Common myeloid progenitor, CD34-positive (primary cell): ENCODE data around the gene ATP9A.
A peak's percentile ranks its signal among the peaks of the same experiment; 100 is the strongest.

ENCODE experiments used
- CTCF ChIA-PET: fragments of 350-600 bp; sonication (Branson Sonifier 250); formaldehyde crosslinking; loops from one replicate; lab custom pipeline; 2021; ENCODE audit warnings: antibody characterized with exemption; lab: Charles Lee
- POLR2A ChIA-PET: fragments of 350-600 bp; sonication (Branson Sonifier 250); formaldehyde crosslinking; loops from one replicate; lab custom pipeline; 2021; ENCODE audit warnings: antibody characterized with exemption; lab: Charles Lee
- DNase-seq, 3 donors: peaks; one replicate each; pipeline versions ENCODE4 v3.0.0 to v3.0.0-alpha.2; 2013
- H3K27ac ChIP-seq, 2 experiments: 1 replicate in 1 of 2; 2 replicates in 1 of 2; pipeline ENCODE4 v1.7.0; 2013; ENCODE audit warnings: inconsistent platforms in 2 of 2, low read length in 2 of 2, mild to moderate bottlenecking in 2 of 2, low read depth in 1 of 2, moderate library complexity in 1 of 2; ENCODE audit not compliant: severe bottlenecking in 2 of 2, insufficient read depth in 1 of 2, poor library complexity in 1 of 2
- H3K27me3 ChIP-seq, 5 experiments: replicated peaks in 2 of 5; 1 replicate in 3 of 5; 2 replicates in 2 of 5; pipeline versions ENCODE4 v1.6.1 to v1.7.0; 2013; ENCODE audit warnings: low read length in 4 of 5, mild to moderate bottlenecking in 2 of 5, moderate library complexity in 2 of 5, inconsistent platforms in 1 of 5; ENCODE audit not compliant: insufficient read depth in 5 of 5, control insufficient read depth in 4 of 5
- H3K36me3 ChIP-seq, 4 experiments: 1 replicate in 2 of 4; 2 replicates in 2 of 4; pipeline versions ENCODE4 v1.6.1 to v1.7.0; 2013; ENCODE audit warnings: low read length in 3 of 4, control low read depth in 1 of 4, mild to moderate bottlenecking in 1 of 4; ENCODE audit not compliant: control insufficient read depth in 4 of 4, insufficient read depth in 4 of 4
- H3K4me1 ChIP-seq, 4 experiments: 1 replicate in 3 of 4; 2 replicates in 1 of 4; pipeline versions ENCODE4 v1.6.1 to v1.7.1; 2013; ENCODE audit warnings: low read length in 3 of 4, mild to moderate bottlenecking in 3 of 4, control low read depth in 1 of 4, inconsistent platforms in 1 of 4, moderate library complexity in 1 of 4; ENCODE audit not compliant: control insufficient read depth in 4 of 4, insufficient read depth in 4 of 4; ENCODE audit errors: control extremely low read depth in 1 of 4
- H3K4me3 ChIP-seq, 7 experiments: 1 replicate in 4 of 7; 2 replicates in 3 of 7; pipeline versions ENCODE4 v1.5.1 to v1.7.0; 2013; ENCODE audit warnings: mild to moderate bottlenecking in 7 of 7, low read length in 6 of 7, moderate library complexity in 6 of 7, inconsistent platforms in 2 of 7, low read depth in 2 of 7, control low read depth in 1 of 7; ENCODE audit not compliant: insufficient read depth in 4 of 7, control insufficient read depth in 1 of 7; ENCODE audit errors: extremely low read depth in 1 of 7
- H3K9me3 ChIP-seq, 5 experiments: 1 replicate in 4 of 5; 2 replicates in 1 of 5; pipeline versions ENCODE4 v1.6.1 to v1.7.1; 2013; ENCODE audit warnings: low read length in 4 of 5, mild to moderate bottlenecking in 2 of 5, inconsistent platforms in 1 of 5, low read depth in 1 of 5, moderate library complexity in 1 of 5; ENCODE audit not compliant: control insufficient read depth in 4 of 5, insufficient read depth in 2 of 5; ENCODE audit errors: control extremely low read depth in 1 of 5
- WGBS: methylation state at CpG from one replicate; pipeline ENCODE4 v1.1.5; 2013; ENCODE audit not compliant: insufficient coverage; 5-methylcytosine and 5-hydroxymethylcytosine counted together

Gene ATP9A

GRCh38 chr20:51695574-51696303 lies 72.5 kb downstream of the ATP9A start:
- DNase-seq: peak; percentile 80 to 88 (median 81)
- WGBS: 13% methylated on average over 3 of the region's 14 CpGs
- ChIA-PET CTCF (interaction anchor here (0.7 to 3.6 kb wide), 7 partner anchors 13 to 385 kb away, joined by 3 to 15 read pairs (median 3); partner anchors contain the start of gene ATP9A), POLR2A (no interaction called here)
- H3K27ac ChIP-seq: peak overlapping the region; percentile 65 to 81
- no peaks in the 10 kb centered on the region for H3K27me3 ChIP-seq
- peaks cover 2 to 13% (median 6%) of the 10 kb centered on the region in 4 experiments for H3K36me3 ChIP-seq
- peaks cover 9 to 48% (median 26%) of the 10 kb centered on the region in 4 experiments for H3K4me1 ChIP-seq
- no peaks in the 10 kb centered on the region for H3K9me3 ChIP-seq
- H3K4me3 ChIP-seq: peak overlapping the region in 5 of 7 experiments; percentile 8 to 62 (median 55)

- Histone ChIP-seq H3K36me3 (peaks cover 2 to 30% (median 7%) of the 10 kb centered on the region in 4 experiments), H3K9me3 (no peaks in the 10 kb centered on the region), H3K4me3 (no peak overlapping the region), H3K27me3 (no peaks in the 10 kb centered on the region), H3K27ac (no peak overlapping the region), H3K4me1 (peaks cover 9 to 45% (median 25%) of the 10 kb centered on the region in 4 experiments)
- no peak for DNase-seq
- over 99% methylated on average over 9 of the region's 13 CpGs for WGBS
- ChIA-PET POLR2A (no interaction called here), CTCF (interaction anchor here (3.6 kb wide), 1 partner anchor 49 kb away, joined by 15 read pairs; no protein-coding TSS in a partner anchor)
These were observed 75.3 kb downstream of the ATP9A start for GRCh38 chr20:51692806-51693400.

DNA sequence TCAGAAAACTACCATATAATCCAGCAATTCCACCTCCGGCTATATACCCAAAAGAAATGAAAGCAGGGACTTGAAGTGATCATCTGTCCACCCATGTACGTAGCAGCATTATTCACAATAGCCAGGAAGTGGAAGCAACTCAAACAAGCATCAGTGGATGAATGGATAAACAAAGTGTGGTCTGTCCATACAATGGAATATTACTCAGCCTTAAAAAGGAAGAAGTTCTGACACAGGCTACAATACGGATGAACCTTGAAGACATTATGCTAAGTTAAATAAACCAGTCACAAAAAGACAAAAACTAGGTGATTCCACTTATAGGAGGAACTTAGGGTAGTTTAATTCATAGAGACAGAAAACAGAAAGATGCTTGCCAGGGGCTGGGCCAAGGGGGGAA lies 76.5 kb downstream of the ATP9A start:
- H3K27me3 ChIP-seq: no peaks in the 10 kb centered on the region
- POLR2A ChIA-PET: no interaction called here
- CTCF ChIA-PET: interaction anchor here (1.0 kb wide), 1 partner anchor 9 kb away, joined by 3 read pairs; no protein-coding TSS in a partner anchor
- peaks cover 2 to 33% (median 7%) of the 10 kb centered on the region in 4 experiments for H3K36me3 ChIP-seq
- no peak overlapping the region for H3K27ac ChIP-seq
- H3K4me3 ChIP-seq: no peak overlapping the region
- peaks cover 5 to 42% (median 25%) of the 10 kb centered on the region in 4 experiments for H3K4me1 ChIP-seq
- no peaks in the 10 kb centered on the region for H3K9me3 ChIP-seq
- no peak for DNase-seq
- whole genome bisulfite sequencing: 100% methylated on average over 1 of the region's 3 CpGs

GRCh38 chr20:51688600-51689244 lies 79.5 kb downstream of the ATP9A start:
- 92% methylated on average over 19 of the region's 19 CpGs for WGBS
- ChIA-PET POLR2A (no interaction called here), CTCF (interaction anchor here (0.6 to 1.6 kb wide), 4 partner anchors 10 to 38 kb away, joined by 3 to 7 read pairs (median 3); no protein-coding TSS in a partner anchor)
- Histone ChIP-seq H3K9me3 (no peaks in the 10 kb centered on the region), H3K36me3 (peaks cover 2 to 33% (median 7%) of the 10 kb centered on the region in 4 experiments), H3K27ac (no peak overlapping the region), H3K27me3 (no peaks in the 10 kb centered on the region), H3K4me3 (no peak overlapping the region), H3K4me1 (peaks cover 3 to 26% (median 15%) of the 10 kb centered on the region in 4 experiments)
- DNase-seq: no peak

DNA sequence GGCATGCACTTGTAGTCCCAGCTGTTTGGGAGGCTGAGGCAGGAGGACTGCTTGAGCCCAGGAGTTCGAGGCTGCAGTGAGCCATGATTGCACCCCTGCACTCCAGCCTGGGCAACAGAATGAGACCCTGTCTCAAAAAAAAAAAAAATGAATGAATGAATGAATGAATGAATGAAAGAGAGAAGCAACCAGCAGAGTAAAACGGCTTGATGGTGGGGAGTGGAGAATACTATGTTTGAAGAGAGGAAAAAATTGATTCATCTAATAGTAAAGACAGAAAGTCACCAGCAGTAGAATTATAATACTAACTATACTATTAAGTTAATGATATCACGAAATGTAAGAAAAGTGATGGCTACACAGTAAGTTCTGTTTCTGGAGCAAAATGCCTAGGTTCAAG lies 80.6 kb downstream of the ATP9A start:
- 90% methylated on average over 2 of the region's 3 CpGs for WGBS
- H3K27me3 ChIP-seq: no peaks in the 10 kb centered on the region
- no peak overlapping the region for H3K27ac ChIP-seq
- H3K4me1 ChIP-seq: peaks cover 3 to 28% (median 15%) of the 10 kb centered on the region in 4 experiments
- DNase-seq: no peak
- peak overlapping the region in 1 of 7 experiments; percentile 20 for H3K4me3 ChIP-seq
- no peaks in the 10 kb centered on the region for H3K9me3 ChIP-seq
- ChIA-PET POLR2A (no interaction called here), CTCF (interaction anchor here (1.0 kb wide), 1 partner anchor 21 kb away, joined by 3 read pairs; no protein-coding TSS in a partner anchor)
- H3K36me3 ChIP-seq: peaks cover 0 to 27% (median 3%) of the 10 kb centered on the region in 4 experiments

GRCh38 chr20:51687108-51687507 lies 81.1 kb downstream of the ATP9A start:
- H3K27ac ChIP-seq: peak overlapping the region in 1 of 2 experiments; percentile 20

More at GRCh38 chr20:51687108-51687507, 81.1 kb downstream of the ATP9A start:
- Histone ChIP-seq H3K36me3 (peaks cover 0 to 27% (median 3%) of the 10 kb centered on the region in 4 experiments), H3K27me3 (no peaks in the 10 kb centered on the region), H3K9me3 (no peaks in the 10 kb centered on the region), H3K4me1 (peaks cover 3 to 28% (median 15%) of the 10 kb centered on the region in 4 experiments), H3K4me3 (peak overlapping the region in 1 of 7 experiments; percentile 20)
- WGBS: 0% methylated on average over 4 of the region's 8 CpGs
- ChIA-PET CTCF (no interaction called here), POLR2A (no interaction called here)
- DNase-seq: peak; percentile 71 to 95 (median 90)
